Hepatocyte (in vitro differentiated cells): Measurements from ENCODE around the gene PIEZO1. TPM values are rescaled to one million over a fixed set of nuclear protein-coding genes. Genes with fewer than 3 reads are reported as not detected.

ENCODE experiments used
- DNase-seq: peaks from one replicate; pipeline ENCODE4 v3.0.0-alpha.2; 2016; ENCODE audit warnings: low spot score
- H2AFZ ChIP-seq: fragments of 200-600 bp; sonication (generic); 2 replicates; pipeline ENCODE4 v1.6.0; 2016; ENCODE audit warnings: antibody characterized with exemption, mild to moderate bottlenecking
- H3K27ac ChIP-seq: fragments of 200-600 bp; sonication (generic); 2 replicates; pipeline ENCODE4 v1.5.1; 2016; ENCODE audit warnings: mild to moderate bottlenecking
- H3K27me3 ChIP-seq: fragments of 200-600 bp; sonication (generic); 2 replicates; pipeline ENCODE4 v1.6.1; 2016
- H3K36me3 ChIP-seq: fragments of 200-600 bp; sonication (generic); replicated peaks from 2 replicates; pipeline ENCODE4 v1.5.1; 2016; ENCODE audit warnings: low read depth; ENCODE audit not compliant: insufficient read depth
- H3K4me1 ChIP-seq: fragments of 200-600 bp; sonication (generic); 2 replicates; pipeline ENCODE4 v1.5.1; 2016; ENCODE audit warnings: mild to moderate bottlenecking, moderate library complexity; ENCODE audit not compliant: insufficient read depth
- H3K4me2 ChIP-seq: fragments of 200-600 bp; sonication (generic); 2 replicates; pipeline ENCODE4 v1.6.0; 2016
- H3K4me3 ChIP-seq: fragments of 200-600 bp; sonication (generic); 2 replicates; pipeline ENCODE4 v1.5.1; 2016; ENCODE audit warnings: mild to moderate bottlenecking
- H3K79me2 ChIP-seq: fragments of 200-600 bp; sonication (generic); 2 replicates; pipeline ENCODE4 v1.6.0; 2017; ENCODE audit warnings: mild to moderate bottlenecking
- H3K9me2 ChIP-seq: fragments of 200-600 bp; sonication (generic); replicated peaks from 2 replicates; pipeline ENCODE4 v1.6.0; 2017; ENCODE audit warnings: mild to moderate bottlenecking; ENCODE audit not compliant: insufficient read depth
- H3K9me3 ChIP-seq: fragments of 200-600 bp; sonication (generic); 2 replicates; pipeline ENCODE4 v1.5.1; 2016; ENCODE audit warnings: low read depth, mild to moderate bottlenecking
- H4K20me1 ChIP-seq: fragments of 200-600 bp; sonication (generic); 2 replicates; pipeline ENCODE4 v1.6.0; 2016; ENCODE audit warnings: mild to moderate bottlenecking; ENCODE audit not compliant: insufficient read depth, poor library complexity, severe bottlenecking
- EZH2 ChIP-seq: fragments of 200-600 bp; sonication (generic); IDR thresholded peaks from 2 replicates; pipeline ENCODE4 v1.6.1; 2016; ENCODE audit warnings: antibody characterized with exemption, mild to moderate bottlenecking, borderline replicate concordance
- EZH2phosphoT487 ChIP-seq: fragments of 200-600 bp; sonication (generic); IDR thresholded peaks from one replicate; pipeline ENCODE4 v1.6.1; 2018; ENCODE audit warnings: antibody characterized with exemption, mild to moderate bottlenecking, low read depth, moderate library complexity; ENCODE audit not compliant: unreplicated experiment, severe bottlenecking
- WGBS: methylation state at CpG from one replicate; pipeline ENCODE4 v1.1.6; 2016; ENCODE audit warnings: low lambda C conversion rate; ENCODE audit errors: missing lambda C conversion rate; 5-methylcytosine and 5-hydroxymethylcytosine counted together
- polyA plus RNA-seq: library from polyadenylated mRNA; unstranded; fragments of >200 nt; fragmentation: Nextera tagmentation; extraction: Ambion mirVana; gene quantifications from 2 replicates; pipeline ENCODE4 v1.2.1, GENCODE V29; 2016
- total RNA-seq: library from RNA; depleted of rRNA; stranded (reverse); fragments of >200 nt; gene quantifications from 2 replicates; pipeline ENCODE4 v1.2.3, GENCODE V29; 2014
- TF ChIP-seq, protein P1 (sequence below): fragments of 200-600 bp; sonication (generic); IDR thresholded peaks from 2 replicates; pipeline ENCODE4 v1.5.1; 2016; ENCODE audit warnings: antibody characterized with exemption, mild to moderate bottlenecking; ENCODE audit not compliant: poor library complexity

PIEZO1 gene
- total and polyA plus RNA-seq, 2 experiments from 2014 or later = 70.6 to 77.0 TPM

DNA sequence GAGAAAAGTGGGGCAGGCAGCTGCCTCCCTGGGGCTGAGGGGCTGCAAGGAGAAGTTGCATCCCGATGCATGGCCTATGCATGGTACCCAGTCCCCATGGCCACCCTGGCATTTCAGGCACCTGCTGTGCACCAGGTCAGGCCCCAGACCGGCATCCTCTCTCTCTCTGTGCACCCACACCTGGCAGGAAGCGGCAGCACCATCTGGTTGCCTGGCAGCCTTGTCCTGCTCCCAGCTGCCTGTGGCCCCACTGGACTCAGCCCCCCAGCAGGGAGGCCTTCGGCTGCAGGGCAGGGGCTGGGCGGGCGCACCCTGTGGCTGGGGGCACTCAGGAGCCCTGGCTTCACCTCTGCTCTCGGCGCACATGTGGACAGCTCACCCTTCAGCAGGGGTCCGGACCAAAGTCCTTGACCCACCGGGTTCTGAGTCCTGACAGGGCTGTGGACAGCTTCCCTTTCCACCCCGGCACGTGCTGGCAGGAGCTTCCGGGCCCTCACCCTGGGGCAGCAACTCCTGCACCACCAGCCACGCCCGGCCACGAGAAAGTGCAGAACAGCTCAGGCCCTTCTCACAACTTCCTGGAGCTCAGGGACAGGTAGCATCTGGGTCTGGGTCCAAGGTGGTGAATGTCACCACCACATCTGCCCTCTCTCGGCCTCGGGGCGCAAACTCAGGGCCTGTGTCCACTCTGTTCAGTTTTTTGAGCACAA, 42.0 kb downstream of the PIEZO1 start:
- no peaks in the 10 kb centered on the region for H3K9me3 ChIP-seq
- H3K9me2 ChIP-seq = no peaks in the 10 kb centered on the region
- TF ChIP-seq EZH2 = no peak
- H3K27me3 ChIP-seq = no peaks in the 10 kb centered on the region
- no peak overlapping the region for H3K4me3 ChIP-seq
- no peaks in the 10 kb centered on the region for H3K36me3 ChIP-seq
- no peaks in the 10 kb centered on the region for H3K4me1 ChIP-seq
- DNase-seq = no peak
- H3K4me2 ChIP-seq = no peak overlapping the region
- no peak overlapping the region for H2AFZ ChIP-seq
- no peak overlapping the region for H3K27ac ChIP-seq
- no peaks in the 10 kb centered on the region for H4K20me1 ChIP-seq
- no peaks in the 10 kb centered on the region for H3K79me2 ChIP-seq
- WGBS = 96% methylated on average over 17 of the region's 19 CpGs

DNA sequence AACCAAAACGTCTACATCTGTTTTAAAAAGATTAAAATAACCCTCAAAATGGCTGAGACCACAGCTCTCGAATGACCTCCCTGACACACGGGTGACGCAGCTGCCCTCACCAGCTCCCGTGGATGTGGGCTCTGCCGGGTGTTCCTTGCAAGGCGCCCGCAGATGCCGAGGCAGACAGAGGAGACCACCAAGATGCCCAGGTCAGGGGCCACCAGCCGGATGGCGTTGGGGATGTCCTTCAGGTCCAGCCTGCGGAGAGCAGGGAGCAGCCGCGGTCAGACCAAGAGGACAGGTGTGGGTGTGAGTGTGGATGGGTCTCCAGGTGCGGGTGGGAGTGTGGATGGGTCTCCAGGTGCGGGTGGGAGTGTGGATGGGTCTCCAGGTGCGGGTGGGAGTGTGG, 43.7 kb downstream of the PIEZO1 start:
- 96% methylated on average over 15 of the region's 17 CpGs for WGBS
- H3K9me3 ChIP-seq = no peaks in the 10 kb centered on the region
- no peaks in the 10 kb centered on the region for H3K36me3 ChIP-seq

DNA sequence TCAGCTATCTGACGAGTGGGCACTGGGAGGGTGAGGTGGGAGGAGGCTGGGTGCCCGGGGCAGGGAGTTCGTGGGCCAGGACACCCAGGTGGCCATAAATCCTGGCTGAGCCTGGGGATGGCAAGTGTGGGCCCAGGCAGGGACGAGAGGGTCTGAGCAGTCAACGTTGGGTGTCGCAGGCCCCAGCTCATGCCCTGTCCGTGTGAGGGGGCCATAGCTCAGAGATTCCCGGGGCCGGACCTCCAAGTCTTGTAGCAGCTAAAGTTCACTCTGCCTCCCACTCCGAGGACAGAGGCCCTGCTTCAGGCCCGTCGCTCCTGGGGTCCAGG, 44.3 kb downstream of the PIEZO1 start:
- Histone ChIP-seq H3K36me3 (no peaks in the 10 kb centered on the region), H3K27ac (no peak overlapping the region), H3K4me2 (no peak overlapping the region), H2AFZ (no peak overlapping the region), H3K4me3 (no peak overlapping the region), H3K27me3 (no peaks in the 10 kb centered on the region), H4K20me1 (no peaks in the 10 kb centered on the region), H3K4me1 (no peaks in the 10 kb centered on the region), H3K9me3 (no peaks in the 10 kb centered on the region), H3K9me2 (no peaks in the 10 kb centered on the region), H3K79me2 (no peaks in the 10 kb centered on the region)
- DNase-seq = no peak
- WGBS = 93% methylated on average over 11 of the region's 12 CpGs
- TF ChIP-seq, protein P1, sequence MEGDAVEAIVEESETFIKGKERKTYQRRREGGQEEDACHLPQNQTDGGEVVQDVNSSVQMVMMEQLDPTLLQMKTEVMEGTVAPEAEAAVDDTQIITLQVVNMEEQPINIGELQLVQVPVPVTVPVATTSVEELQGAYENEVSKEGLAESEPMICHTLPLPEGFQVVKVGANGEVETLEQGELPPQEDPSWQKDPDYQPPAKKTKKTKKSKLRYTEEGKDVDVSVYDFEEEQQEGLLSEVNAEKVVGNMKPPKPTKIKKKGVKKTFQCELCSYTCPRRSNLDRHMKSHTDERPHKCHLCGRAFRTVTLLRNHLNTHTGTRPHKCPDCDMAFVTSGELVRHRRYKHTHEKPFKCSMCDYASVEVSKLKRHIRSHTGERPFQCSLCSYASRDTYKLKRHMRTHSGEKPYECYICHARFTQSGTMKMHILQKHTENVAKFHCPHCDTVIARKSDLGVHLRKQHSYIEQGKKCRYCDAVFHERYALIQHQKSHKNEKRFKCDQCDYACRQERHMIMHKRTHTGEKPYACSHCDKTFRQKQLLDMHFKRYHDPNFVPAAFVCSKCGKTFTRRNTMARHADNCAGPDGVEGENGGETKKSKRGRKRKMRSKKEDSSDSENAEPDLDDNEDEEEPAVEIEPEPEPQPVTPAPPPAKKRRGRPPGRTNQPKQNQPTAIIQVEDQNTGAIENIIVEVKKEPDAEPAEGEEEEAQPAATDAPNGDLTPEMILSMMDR = no peak
- TF ChIP-seq EZH2phosphoT487 = no peak
- no peak for TF ChIP-seq EZH2

More for the DNA sequence above, 43.7 kb downstream of the PIEZO1 start:
- TF ChIP-seq EZH2 (no peak), EZH2phosphoT487 (no peak)
- TF ChIP-seq, protein P1 = no peak
- Histone ChIP-seq H2AFZ (no peak overlapping the region), H3K27ac (no peak overlapping the region), H3K4me1 (no peaks in the 10 kb centered on the region), H3K79me2 (no peaks in the 10 kb centered on the region), H3K4me3 (no peak overlapping the region), H3K4me2 (no peak overlapping the region), H4K20me1 (no peaks in the 10 kb centered on the region), H3K27me3 (no peaks in the 10 kb centered on the region), H3K9me2 (no peaks in the 10 kb centered on the region)
- DNase-seq = no peak

DNA sequence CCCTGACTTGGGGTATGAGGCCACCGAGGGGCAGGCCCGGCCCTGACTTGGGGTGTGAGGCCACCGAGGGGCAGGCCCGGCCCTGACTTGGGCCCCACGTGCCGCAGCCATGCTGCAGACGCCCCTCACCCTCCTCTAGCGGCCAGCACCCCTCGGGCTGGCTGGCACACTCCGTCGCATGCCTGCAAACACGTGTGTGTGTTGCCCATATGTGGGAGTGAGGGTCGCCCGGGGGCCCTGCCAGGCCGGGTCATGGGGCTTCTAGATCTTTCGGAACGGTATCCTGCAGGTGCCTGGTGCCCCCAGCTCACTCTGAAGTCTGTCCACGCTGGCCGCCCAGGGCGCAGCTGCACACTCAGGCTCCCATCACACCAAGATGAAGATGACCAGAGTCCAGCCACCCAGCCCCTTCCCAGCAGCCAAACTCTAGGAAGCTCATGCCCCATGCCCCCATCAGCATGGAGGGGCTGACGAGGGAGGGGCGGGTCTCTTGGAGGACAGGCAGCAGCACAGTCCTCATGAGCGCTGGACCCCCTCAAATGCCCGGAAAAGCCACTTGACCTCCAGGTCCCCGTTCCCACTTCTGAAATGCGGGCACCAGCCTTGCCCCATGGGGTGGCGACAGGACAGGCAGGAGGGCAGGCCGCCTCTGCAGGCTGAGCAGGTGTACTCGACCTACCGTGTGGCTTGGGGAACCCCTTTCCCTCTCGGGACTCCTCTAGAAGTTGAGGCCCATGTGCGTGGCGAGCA, 44.9 kb downstream of the PIEZO1 start:
- Histone ChIP-seq H3K27ac (no peak overlapping the region), H3K4me3 (no peak overlapping the region), H3K79me2 (no peaks in the 10 kb centered on the region), H3K4me1 (no peaks in the 10 kb centered on the region), H3K4me2 (no peak overlapping the region), H3K9me3 (no peaks in the 10 kb centered on the region), H4K20me1 (no peaks in the 10 kb centered on the region), H3K27me3 (no peaks in the 10 kb centered on the region), H3K36me3 (no peaks in the 10 kb centered on the region), H3K9me2 (no peaks in the 10 kb centered on the region), H2AFZ (no peak overlapping the region)
- no peak for DNase-seq
- TF ChIP-seq EZH2 (no peak), EZH2phosphoT487 (no peak)
- TF ChIP-seq, protein P1 = no peak
- WGBS = 94% methylated on average over 33 of the region's 33 CpGs
